Measurements from ENCODE around the gene HSFX2. TPM values are rescaled to one million over a fixed set of nuclear protein-coding genes. Genes with fewer than 3 reads are reported as not detected.

HSFX2 gene
- total and polyA plus RNA-seq, 9 of the 15 experiments (the other 6 are each of a cell fraction or from before 2014, with no cell fraction given) = 0.10 to 0.18 (median 0.11) TPM; not detected in 6

DNA sequence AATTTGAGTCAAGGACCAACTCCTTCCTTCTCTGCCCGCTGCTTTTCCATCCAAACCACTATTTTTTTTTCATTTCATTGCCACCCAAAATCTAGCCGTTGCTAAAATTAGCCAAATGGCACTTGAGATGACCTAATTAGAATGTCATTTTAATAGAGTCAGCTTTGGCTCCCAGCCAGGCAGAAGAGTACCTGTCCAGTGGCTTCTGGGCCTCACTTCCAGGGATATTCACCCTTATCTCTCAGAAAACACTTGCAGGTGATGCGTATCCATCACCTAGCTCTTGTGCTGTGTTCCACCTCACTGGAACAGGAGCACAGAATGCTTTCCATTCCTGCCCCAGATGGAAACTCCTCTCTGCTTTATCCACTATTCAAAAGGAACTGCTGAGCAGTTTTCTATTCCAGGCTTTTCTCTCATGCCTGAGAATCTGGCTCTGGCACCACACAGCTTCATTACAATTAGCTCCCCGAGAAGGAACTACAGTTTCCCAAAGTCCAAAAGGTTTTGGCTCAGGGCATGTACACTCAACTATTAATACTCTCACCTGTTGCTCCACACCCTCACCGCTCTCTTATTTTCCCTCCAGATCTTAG is 26.3 kb downstream of the HSFX2 start (continued):
- TF ChIP-seq ETS2 (tag; IDR thresholded peaks at IDR 0.05; ENCODE audit: borderline replicate concordance, poor library complexity, severe bottlenecking) (no peak), ATF7 (IDR thresholded peaks at IDR 0.05) (no peak), SP2 (IDR thresholded peaks at IDR 0.05; ENCODE audit: extremely low read depth, low read depth, low read length, poor library complexity, severe bottlenecking) (no peak), ZNF134 (CRISPR knock-in tag; conservative IDR thresholded peaks at IDR 0.05) (no peak), TARDBP (IDR thresholded peaks at IDR 0.05) (no peak), TEAD1 (CRISPR knock-in tag; IDR thresholded peaks at IDR 0.05) (no peak), ZSCAN29 (IDR thresholded peaks at IDR 0.05) (no peak)
- TF ChIP-seq, protein P1, sequence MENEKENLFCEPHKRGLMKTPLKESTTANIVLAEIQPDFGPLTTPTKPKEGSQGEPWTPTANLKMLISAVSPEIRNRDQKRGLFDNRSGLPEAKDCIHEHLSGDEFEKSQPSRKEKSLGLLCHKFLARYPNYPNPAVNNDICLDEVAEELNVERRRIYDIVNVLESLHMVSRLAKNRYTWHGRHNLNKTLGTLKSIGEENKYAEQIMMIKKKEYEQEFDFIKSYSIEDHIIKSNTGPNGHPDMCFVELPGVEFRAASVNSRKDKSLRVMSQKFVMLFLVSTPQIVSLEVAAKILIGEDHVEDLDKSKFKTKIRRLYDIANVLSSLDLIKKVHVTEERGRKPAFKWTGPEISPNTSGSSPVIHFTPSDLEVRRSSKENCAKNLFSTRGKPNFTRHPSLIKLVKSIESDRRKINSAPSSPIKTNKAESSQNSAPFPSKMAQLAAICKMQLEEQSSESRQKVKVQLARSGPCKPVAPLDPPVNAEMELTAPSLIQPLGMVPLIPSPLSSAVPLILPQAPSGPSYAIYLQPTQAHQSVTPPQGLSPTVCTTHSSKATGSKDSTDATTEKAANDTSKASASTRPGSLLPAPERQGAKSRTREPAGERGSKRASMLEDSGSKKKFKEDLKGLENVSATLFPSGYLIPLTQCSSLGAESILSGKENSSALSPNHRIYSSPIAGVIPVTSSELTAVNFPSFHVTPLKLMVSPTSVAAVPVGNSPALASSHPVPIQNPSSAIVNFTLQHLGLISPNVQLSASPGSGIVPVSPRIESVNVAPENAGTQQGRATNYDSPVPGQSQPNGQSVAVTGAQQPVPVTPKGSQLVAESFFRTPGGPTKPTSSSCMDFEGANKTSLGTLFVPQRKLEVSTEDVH (IDR thresholded peaks at IDR 0.05; ENCODE audit: low read depth, partially characterized antibody) = no peak
